Measurements from ENCODE around the gene KRT72. TPM values are rescaled to one million over a fixed set of nuclear protein-coding genes. Genes with fewer than 3 reads are reported as not detected.

The KRT72 gene
- total RNA-seq, 1 experiment from 2014 or later = 0.17 TPM

GRCh38 chr12:52600475-52600874 lies 788 bp downstream of the KRT72 start:
- Histone ChIP-seq H3K27ac (ENCODE audit: low read depth, low read length) (no peak overlapping the region), H3K9ac (ENCODE audit: low read length) (no peak overlapping the region), H3K27me3 (ENCODE audit: insufficient read depth, low read length) (no peaks in the 10 kb centered on the region; the same call in 1 of the 2 replicates), H3K36me3 (ENCODE audit: control insufficient read depth in 1 of 2, insufficient read depth in 2 of 2, low read length in 2 of 2) (no peaks in the 10 kb centered on the region), H3K4me3 (replicated peaks in 1 of 2; ENCODE audit: low read depth in 1 of 2, low read length in 2 of 2) (no peak overlapping the region), H3K9me3 (ENCODE audit: control insufficient read depth in 1 of 2, insufficient read depth in 1 of 2, low read depth in 1 of 2, low read length in 2 of 2) (no peaks in the 10 kb centered on the region), H4K20me1 (ENCODE audit: insufficient read depth) (no peaks in the 10 kb centered on the region), H3K4me2 (ENCODE audit: low read length) (no peak overlapping the region), H3K79me2 (ENCODE audit: insufficient read depth, low read length) (no peaks in the 10 kb centered on the region), H3K9me2 (ENCODE audit: insufficient read depth) (no peaks in the 10 kb centered on the region), H2AFZ (ENCODE audit: low read depth, low read length, poor library complexity, severe bottlenecking) (no peak overlapping the region), H3K4me1 (ENCODE audit: control insufficient read depth in 1 of 2, insufficient read depth in 2 of 2, low read length in 2 of 2) (peaks cover 0 to 21% of the 10 kb centered on the region in 2 experiments; a peak in 3 of 4 replicates)
- TF ChIP-seq POLR2AphosphoS5 (IDR thresholded peaks at IDR 0.05; ENCODE audit: low read depth, low read length) = no peak
- no peak for TF ChIP-seq EZH2phosphoT487 (IDR thresholded peaks at IDR 0.05; ENCODE audit: borderline replicate concordance)
- POLR2A ChIA-PET = no interaction called here
- BruUV-seq (replicated peaks) = no TSS peak
- ATAC-seq (no peak), DNase-seq (ENCODE audit: low read depth, low spot score) (no peak)
- CTCF ChIA-PET = no interaction called here
- RAD21 ChIA-PET (ENCODE audit: low non-redundant PET in 1 of 2, low total read pairs in 2 of 2, uncharacterized antibody in 2 of 2, unreplicated experiment in 2 of 2) = no interaction called here
- intact Hi-C loops (cut with micrococcal nuclease) = no loop called here

GRCh38 chr12:52600071-52600470 lies 1.2 kb downstream of the KRT72 start:
- CTCF ChIA-PET = no interaction called here
- TF ChIP-seq CBX3 (IDR thresholded peaks at IDR 0.05; ENCODE audit: low read depth) (no peak), ZNF274 (IDR thresholded peaks at IDR 0.05; ENCODE audit: low read depth, low read length) (no peak), SP1 (IDR thresholded peaks at IDR 0.05; ENCODE audit: low read depth) (no peak), CTCF (IDR thresholded peaks at IDR 0.05 in 2 of 3, conservative IDR thresholded peaks at IDR 0.05 in 1 of 3; ENCODE audit: borderline replicate concordance in 1 of 3, insufficient read depth in 1 of 3, low read depth in 2 of 3, low read length in 2 of 3) (no peak), FOSL1 (IDR thresholded peaks at IDR 0.05; ENCODE audit: low read depth) (no peak), EGR1 (IDR thresholded peaks at IDR 0.05; ENCODE audit: low read depth) (no peak), MAX (IDR thresholded peaks at IDR 0.05) (no peak), POLR2AphosphoS5 (IDR thresholded peaks at IDR 0.05; ENCODE audit: low read depth, low read length) (no peak), ZBTB33 (IDR thresholded peaks at IDR 0.05; ENCODE audit: extremely low read depth, insufficient replicate concordance, low read length) (no peak), CEBPB (IDR thresholded peaks at IDR 0.05; ENCODE audit: low read depth) (no peak), POLR2A (IDR thresholded peaks at IDR 0.05; ENCODE audit: borderline replicate concordance, extremely low read depth, insufficient read depth, insufficient read length) (no peak), ATF3 (IDR thresholded peaks at IDR 0.05) (no peak)
- Histone ChIP-seq H2AFZ (ENCODE audit: low read depth, low read length, poor library complexity, severe bottlenecking) (no peak overlapping the region), H3K27me3 (ENCODE audit: insufficient read depth, low read length) (no peaks in the 10 kb centered on the region; the same call in 1 of the 2 replicates), H3K4me2 (ENCODE audit: low read length) (no peak overlapping the region), H3K4me1 (ENCODE audit: control insufficient read depth in 1 of 2, insufficient read depth in 2 of 2, low read length in 2 of 2) (peaks cover 0 to 21% of the 10 kb centered on the region in 2 experiments; a peak in 3 of 4 replicates), H3K27ac (ENCODE audit: low read depth, low read length) (no peak overlapping the region), H3K36me3 (ENCODE audit: control insufficient read depth in 1 of 2, insufficient read depth in 2 of 2, low read length in 2 of 2) (no peaks in the 10 kb centered on the region), H4K20me1 (ENCODE audit: insufficient read depth) (no peaks in the 10 kb centered on the region), H3K9ac (ENCODE audit: low read length) (no peak overlapping the region), H3K79me2 (ENCODE audit: insufficient read depth, low read length) (no peaks in the 10 kb centered on the region), H3K4me3 (replicated peaks in 1 of 2; ENCODE audit: low read depth in 1 of 2, low read length in 2 of 2) (no peak overlapping the region), H3K9me2 (ENCODE audit: insufficient read depth) (no peaks in the 10 kb centered on the region), H3K9me3 (ENCODE audit: control insufficient read depth in 1 of 2, insufficient read depth in 1 of 2, low read depth in 1 of 2, low read length in 2 of 2) (no peaks in the 10 kb centered on the region)
- intact Hi-C loops (cut with micrococcal nuclease) = no loop called here
- DNase-seq (ENCODE audit: low read depth, low spot score) (no peak), ATAC-seq (no peak)
- RAD21 ChIA-PET (ENCODE audit: low non-redundant PET in 1 of 2, low total read pairs in 2 of 2, uncharacterized antibody in 2 of 2, unreplicated experiment in 2 of 2) = no interaction called here
- no TSS peak for BruUV-seq (replicated peaks)
- POLR2A ChIA-PET = no interaction called here

Measured in HCT116 (cell line).